Naive thymus-derived CD4-positive, alpha-beta T cell (primary cell): ENCODE data around the gene LUC7L3. TPM values are rescaled to one million over a fixed set of nuclear protein-coding genes. Genes with fewer than 3 reads are reported as not detected.
A peak's percentile ranks its signal among the peaks of the same experiment; 100 is the strongest.

Experiments used
- ATAC-seq: fragments of 150-1000 bp; cut with Tn5 transposase; 2 replicates; pipeline ENCODE4 v1.10.0; 2021; ENCODE audit warnings: mild to moderate bottlenecking, moderate library complexity
- CTCF ChIA-PET: fragments of 350-600 bp; sonication (Branson Sonifier 250); formaldehyde crosslinking; loops from one replicate; lab custom pipeline; 2021; ENCODE audit warnings: antibody characterized with exemption; lab: Charles Lee
- POLR2A ChIA-PET: fragments of 350-600 bp; sonication (Branson Sonifier 250); formaldehyde crosslinking; loops from one replicate; lab custom pipeline; 2021; ENCODE audit warnings: antibody characterized with exemption, inconsistent platforms; lab: Charles Lee
- DNase-seq, 9 donors: peaks; one replicate each; pipeline versions ENCODE4 v3.0.0 to v3.0.0-alpha.2; 2020 to 2022; ENCODE audit warnings: mixed read lengths in 1 of 9
- H3K27ac ChIP-seq: one replicate; pipeline ENCODE4 v1.7.0; 2013; ENCODE audit warnings: mild to moderate bottlenecking, low read depth, low read length, moderate library complexity
- H3K27me3 ChIP-seq, 2 donors: one replicate each; pipeline ENCODE4 v1.7.0; 2013; ENCODE audit warnings: low read length in 2 of 2, mild to moderate bottlenecking in 2 of 2, moderate library complexity in 2 of 2; ENCODE audit not compliant: control insufficient read depth in 2 of 2, insufficient read depth in 2 of 2
- H3K36me3 ChIP-seq, 3 experiments: 1 replicate in 2 of 3; 2 replicates in 1 of 3; pipeline ENCODE4 v1.7.0; 2013; ENCODE audit warnings: low read length in 3 of 3, mild to moderate bottlenecking in 3 of 3, moderate library complexity in 1 of 3; ENCODE audit not compliant: insufficient read depth in 3 of 3, control insufficient read depth in 2 of 3
- H3K4me1 ChIP-seq, 2 donors: one replicate each; pipeline ENCODE4 v1.7.0; 2013; ENCODE audit warnings: low read length in 2 of 2, mild to moderate bottlenecking in 2 of 2, moderate library complexity in 1 of 2; ENCODE audit not compliant: control insufficient read depth in 2 of 2, insufficient read depth in 2 of 2
- H3K4me3 ChIP-seq: 2 replicates; pipeline ENCODE4 v1.7.0; 2013; ENCODE audit warnings: mild to moderate bottlenecking, low read length
- H3K9me3 ChIP-seq, 3 experiments: 1 replicate in 2 of 3; 2 replicates in 1 of 3; pipeline ENCODE4 v1.7.0; 2013; ENCODE audit warnings: low read length in 3 of 3; ENCODE audit not compliant: control insufficient read depth in 2 of 3
- H3K27ac Mint-ChIP-seq, 9 donors: one replicate each; pipeline ENCODE4 v1.8.0; 2020 to 2022; ENCODE audit warnings: mixed read lengths in 9 of 9, mild to moderate bottlenecking in 8 of 9, moderate library complexity in 5 of 9, inconsistent platforms in 2 of 9
- H3K27me3 Mint-ChIP-seq, 5 donors: one replicate each; pipeline ENCODE4 v1.8.0; 2021 to 2022; ENCODE audit warnings: mixed read lengths in 5 of 5, mild to moderate bottlenecking in 1 of 5
- H3K36me3 Mint-ChIP-seq, 5 donors: one replicate each; pipeline ENCODE4 v1.8.0; 2020 to 2022; ENCODE audit warnings: mixed read lengths in 5 of 5, mild to moderate bottlenecking in 3 of 5, inconsistent platforms in 1 of 5
- H3K4me1 Mint-ChIP-seq, 7 donors: one replicate each; pipeline ENCODE4 v1.8.0; 2020 to 2022; ENCODE audit warnings: mixed read lengths in 7 of 7, mild to moderate bottlenecking in 3 of 7, inconsistent platforms in 1 of 7
- H3K4me3 Mint-ChIP-seq, 10 donors: one replicate each; pipeline ENCODE4 v1.8.0; 2020 to 2022; ENCODE audit warnings: mild to moderate bottlenecking in 10 of 10, mixed read lengths in 10 of 10, moderate library complexity in 6 of 10, inconsistent platforms in 2 of 10
- H3K9me3 Mint-ChIP-seq, 11 donors: one replicate each; pipeline ENCODE4 v1.8.0; 2020 to 2022; ENCODE audit warnings: mixed read lengths in 11 of 11, mild to moderate bottlenecking in 4 of 11, inconsistent platforms in 1 of 11, moderate library complexity in 1 of 11
- intact Hi-C, 2 donors: fragments of 100-400 bp; cut with micrococcal nuclease; formaldehyde crosslinking; loops; one replicate each; pipeline ENCODE4 v1.15.1; 2023
- polyA plus RNA-seq, 2 donors: library from polyadenylated mRNA; unstranded; fragments of 300-500 nt; fragmentation: Illumina TruSeq; gene quantifications; one replicate each; pipeline ENCODE4 v1.2.3, GENCODE V29; 2021
- total RNA-seq, 6 experiments: library from RNA in 5 of 6; stranded (reverse) in 5 of 6; gene quantifications; 1 replicate in 5 of 6; 2 replicates in 1 of 6; pipeline ENCODE4 v1.2.3 and lab custom pipeline; 2021 to 2026

Gene LUC7L3
- total and polyA plus RNA-seq, 7 experiments from 2014 or later = 41.8 to 331 (median 145) TPM

- Mint-ChIP-seq H3K4me3 (peak within 1 kb of the TSS in 1 of 10 donors; percentile 29), H3K9me3 (peaks cover 0 to 1% (median 0%) of the 10 kb centered on the region in 11 donors), H3K27me3 (peaks cover 0 to 33% (median 0%) of the 10 kb centered on the region in 5 donors), H3K4me1 (peaks cover 6 to 24% (median 19%) of the 10 kb centered on the region in 7 donors), H3K36me3 (no peaks in the 10 kb centered on the region), H3K27ac (peak within 1 kb of the TSS in 2 of 9 donors; percentile 30 to 41)
- CTCF ChIA-PET = interaction anchor here (1.5 kb wide), 1 partner anchor 16 kb away, joined by 3 read pairs; no protein-coding TSS in a partner anchor
- peaks cover 0 to 10% of the 10 kb centered on the region in 2 donors for H3K4me1 ChIP-seq
- no peak for ATAC-seq
- no peak within 1 kb of the TSS for H3K27ac ChIP-seq
- no peaks in the 10 kb centered on the region for H3K27me3 ChIP-seq
- H3K9me3 ChIP-seq = no peaks in the 10 kb centered on the region
- H3K36me3 ChIP-seq = no peaks in the 10 kb centered on the region
- POLR2A ChIA-PET = interaction anchor here (0.6 kb wide), 1 partner anchor 342 kb away, joined by 3 read pairs; no protein-coding TSS in a partner anchor
- intact Hi-C loops = no loop called here
- no peak within 1 kb of the TSS for H3K4me3 ChIP-seq
- no peak for DNase-seq
Measured at GRCh38 chr17:50767446-50767845, 48.0 kb downstream of the LUC7L3 start, which contains the start of gene ANKRD40CL. Gene ANKRD40CL (minus strand): TSS chr17:50767518. CDS start chr17:50766913, 605 bp downstream.

DNA sequence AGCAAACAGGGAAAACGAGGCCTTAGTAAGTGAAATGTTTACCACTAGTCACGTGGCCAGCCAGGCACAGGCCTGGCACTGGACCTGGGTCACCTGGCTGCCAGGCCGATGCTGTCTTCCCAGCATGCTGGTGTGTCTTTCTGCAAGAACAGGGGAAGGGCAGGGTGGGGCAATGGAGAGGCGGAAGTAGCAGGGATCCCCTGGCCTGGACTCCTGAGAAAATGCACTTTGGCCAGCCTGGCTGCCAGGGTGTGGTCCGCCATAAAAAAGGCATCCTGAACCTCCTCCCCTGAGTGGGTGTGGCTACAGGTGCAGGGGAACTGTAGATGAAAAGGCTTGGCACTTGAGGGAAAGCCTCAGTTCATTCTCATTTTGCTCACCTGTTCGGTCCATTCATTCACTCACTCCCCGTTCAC lies 49.0 kb downstream of the LUC7L3 start:
- Histone ChIP-seq H3K9me3 (no peaks in the 10 kb centered on the region), H3K4me3 (no peak overlapping the region), H3K36me3 (no peaks in the 10 kb centered on the region), H3K27me3 (no peaks in the 10 kb centered on the region), H3K27ac (no peak overlapping the region), H3K4me1 (peaks cover 0 to 8% of the 10 kb centered on the region in 2 donors)
- ATAC-seq (no peak), DNase-seq (no peak)
- peaks cover 5 to 18% (median 11%) of the 10 kb centered on the region in 7 donors for H3K4me1 Mint-ChIP-seq
- no peak overlapping the region for H3K27ac Mint-ChIP-seq
- intact Hi-C loops = no loop called here
- ChIA-PET POLR2A (no interaction called here), CTCF (interaction anchor here (1.5 kb wide), 1 partner anchor 15 kb away, joined by 3 read pairs; no protein-coding TSS in a partner anchor)
- H3K27me3 Mint-ChIP-seq = peaks cover 0 to 28% (median 0%) of the 10 kb centered on the region in 5 donors
- H3K4me3 Mint-ChIP-seq = no peak overlapping the region
- H3K36me3 Mint-ChIP-seq = no peaks in the 10 kb centered on the region
- peaks cover 0 to 1% (median 0%) of the 10 kb centered on the region in 11 donors for H3K9me3 Mint-ChIP-seq

DNA sequence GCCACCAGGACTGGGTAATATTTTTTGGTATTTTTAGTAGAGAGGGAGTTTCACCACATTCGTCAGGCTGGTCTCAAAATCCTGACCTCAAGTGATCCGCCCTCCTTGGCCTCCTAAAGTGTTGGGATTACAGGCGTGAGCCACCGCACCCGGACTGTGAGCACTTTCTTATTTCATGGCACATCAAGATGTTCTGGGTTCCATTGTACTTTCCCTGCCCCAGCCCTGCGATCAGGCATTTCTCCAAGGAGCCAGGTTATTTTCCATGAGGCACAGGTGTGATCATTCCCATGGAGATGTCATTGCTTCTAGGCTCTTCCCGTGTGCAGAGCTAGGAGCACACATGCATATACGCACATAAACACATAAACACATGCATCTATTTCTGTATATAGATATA lies 50.5 kb downstream of the LUC7L3 start:
- H3K27ac Mint-ChIP-seq = no peak overlapping the region
- H3K4me3 ChIP-seq = no peak overlapping the region
- H3K36me3 Mint-ChIP-seq = no peaks in the 10 kb centered on the region
- intact Hi-C loops = no loop called here
- ATAC-seq = no peak
- H3K27me3 ChIP-seq = no peaks in the 10 kb centered on the region
- peaks cover 0 to 29% (median 0%) of the 10 kb centered on the region in 5 donors for H3K27me3 Mint-ChIP-seq
- no peak overlapping the region for H3K27ac ChIP-seq
- H3K36me3 ChIP-seq = no peaks in the 10 kb centered on the region
- CTCF ChIA-PET = no interaction called here
- no peak for DNase-seq
- no peaks in the 10 kb centered on the region for H3K9me3 ChIP-seq
- peaks cover 0 to 1% (median 0%) of the 10 kb centered on the region in 11 donors for H3K9me3 Mint-ChIP-seq
- no peaks in the 10 kb centered on the region for H3K4me1 ChIP-seq
- H3K4me3 Mint-ChIP-seq = no peak overlapping the region
- POLR2A ChIA-PET = no interaction called here
- peaks cover under 1 to 6% (median 3%) of the 10 kb centered on the region in 7 donors for H3K4me1 Mint-ChIP-seq

GRCh38 chr17:50770346-50770745 lies 50.9 kb downstream of the LUC7L3 start:
- H3K4me1 ChIP-seq = no peaks in the 10 kb centered on the region
- H3K27me3 ChIP-seq = no peaks in the 10 kb centered on the region
- Mint-ChIP-seq H3K27me3 (peaks cover 0 to 29% (median 0%) of the 10 kb centered on the region in 5 donors), H3K9me3 (peaks cover 0 to 1% (median 0%) of the 10 kb centered on the region in 11 donors), H3K4me3 (no peak overlapping the region), H3K36me3 (no peaks in the 10 kb centered on the region), H3K4me1 (peaks cover 0 to 5% (median 3%) of the 10 kb centered on the region in 7 donors), H3K27ac (no peak overlapping the region)
- no peak for DNase-seq
- ChIA-PET POLR2A (no interaction called here), CTCF (no interaction called here)
- H3K27ac ChIP-seq = no peak overlapping the region
- no peak for ATAC-seq
- no peak overlapping the region for H3K4me3 ChIP-seq
- intact Hi-C loops = no loop called here
- H3K36me3 ChIP-seq = no peaks in the 10 kb centered on the region
- no peaks in the 10 kb centered on the region for H3K9me3 ChIP-seq

- intact Hi-C loops = no loop called here
- Histone ChIP-seq H3K27ac (no peak overlapping the region), H3K4me3 (no peak overlapping the region), H3K4me1 (no peaks in the 10 kb centered on the region), H3K36me3 (no peaks in the 10 kb centered on the region), H3K9me3 (no peaks in the 10 kb centered on the region), H3K27me3 (no peaks in the 10 kb centered on the region)
- Mint-ChIP-seq H3K36me3 (no peaks in the 10 kb centered on the region), H3K27ac (no peak overlapping the region), H3K4me1 (peaks cover 0 to 4% (median 0%) of the 10 kb centered on the region in 7 donors), H3K9me3 (peaks cover 0 to 1% (median 0%) of the 10 kb centered on the region in 11 donors), H3K4me3 (no peak overlapping the region), H3K27me3 (peaks cover 0 to 34% (median 0%) of the 10 kb centered on the region in 5 donors)
- ATAC-seq = no peak
- DNase-seq = no peak
- POLR2A ChIA-PET = interaction anchor here (0.7 kb wide), 1 partner anchor 174 kb away, joined by 4 read pairs; no protein-coding TSS in a partner anchor
- CTCF ChIA-PET = interaction anchor here (1.2 kb wide), 1 partner anchor 8 kb away, joined by 3 read pairs; no protein-coding TSS in a partner anchor
Measured at GRCh38 chr17:50771991-50772785, 52.8 kb downstream of the LUC7L3 start.

DNA sequence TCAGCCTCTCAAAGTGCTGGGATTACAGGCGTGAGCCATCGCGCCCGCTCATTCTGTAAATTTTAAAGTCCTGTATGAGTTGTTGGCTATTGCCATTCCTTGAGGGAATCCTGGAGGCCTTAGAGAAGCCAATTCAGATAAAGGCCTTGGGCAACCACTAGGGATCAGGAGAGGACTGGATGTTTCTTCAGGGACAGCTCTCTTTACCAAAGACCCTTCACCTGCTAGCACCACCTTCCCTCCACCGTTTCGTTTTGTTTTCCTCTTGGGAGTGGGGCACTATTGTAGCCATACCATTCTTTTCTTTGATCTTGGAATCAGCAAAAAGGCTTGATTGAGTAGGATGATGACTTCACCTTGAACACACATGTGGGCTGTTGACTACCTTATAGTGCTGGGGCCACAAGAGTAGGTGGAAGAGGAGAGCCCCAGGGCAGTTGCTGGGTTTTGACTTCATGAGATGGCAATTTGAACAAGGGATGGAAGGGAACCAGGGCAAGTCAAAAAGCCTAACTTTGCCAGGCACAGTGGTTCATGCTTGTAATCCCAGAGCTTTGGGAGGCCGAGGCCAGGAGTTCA lies 54.9 kb downstream of the LUC7L3 start:
- Histone ChIP-seq H3K4me1 (peaks cover 0 to 4% of the 10 kb centered on the region in 2 donors), H3K27ac (no peak overlapping the region), H3K9me3 (no peaks in the 10 kb centered on the region), H3K4me3 (no peak overlapping the region), H3K36me3 (no peaks in the 10 kb centered on the region), H3K27me3 (no peaks in the 10 kb centered on the region)
- DNase-seq = no peak
- POLR2A ChIA-PET = no interaction called here
- Mint-ChIP-seq H3K9me3 (no peaks in the 10 kb centered on the region), H3K27ac (no peak overlapping the region), H3K36me3 (no peaks in the 10 kb centered on the region), H3K27me3 (peaks cover 0 to 43% (median 0%) of the 10 kb centered on the region in 5 donors), H3K4me3 (no peak overlapping the region), H3K4me1 (peaks cover 2 to 13% (median 7%) of the 10 kb centered on the region in 7 donors)
- no peak for ATAC-seq
- intact Hi-C loops = no loop called here
- CTCF ChIA-PET = no interaction called here
